ENCODE results near the gene CCDC89. TPM values are rescaled to one million over a fixed set of nuclear protein-coding genes. Genes with fewer than 3 reads are reported as not detected.
"Not testable (repeated sequence)": the region's sequence is repeated elsewhere in the genome, so short reads cannot be mapped to it uniquely, and the experiment has no call there.

Gene CCDC89
- total RNA-seq, 1 experiment from 2014 or later: 0.37 TPM

DNA sequence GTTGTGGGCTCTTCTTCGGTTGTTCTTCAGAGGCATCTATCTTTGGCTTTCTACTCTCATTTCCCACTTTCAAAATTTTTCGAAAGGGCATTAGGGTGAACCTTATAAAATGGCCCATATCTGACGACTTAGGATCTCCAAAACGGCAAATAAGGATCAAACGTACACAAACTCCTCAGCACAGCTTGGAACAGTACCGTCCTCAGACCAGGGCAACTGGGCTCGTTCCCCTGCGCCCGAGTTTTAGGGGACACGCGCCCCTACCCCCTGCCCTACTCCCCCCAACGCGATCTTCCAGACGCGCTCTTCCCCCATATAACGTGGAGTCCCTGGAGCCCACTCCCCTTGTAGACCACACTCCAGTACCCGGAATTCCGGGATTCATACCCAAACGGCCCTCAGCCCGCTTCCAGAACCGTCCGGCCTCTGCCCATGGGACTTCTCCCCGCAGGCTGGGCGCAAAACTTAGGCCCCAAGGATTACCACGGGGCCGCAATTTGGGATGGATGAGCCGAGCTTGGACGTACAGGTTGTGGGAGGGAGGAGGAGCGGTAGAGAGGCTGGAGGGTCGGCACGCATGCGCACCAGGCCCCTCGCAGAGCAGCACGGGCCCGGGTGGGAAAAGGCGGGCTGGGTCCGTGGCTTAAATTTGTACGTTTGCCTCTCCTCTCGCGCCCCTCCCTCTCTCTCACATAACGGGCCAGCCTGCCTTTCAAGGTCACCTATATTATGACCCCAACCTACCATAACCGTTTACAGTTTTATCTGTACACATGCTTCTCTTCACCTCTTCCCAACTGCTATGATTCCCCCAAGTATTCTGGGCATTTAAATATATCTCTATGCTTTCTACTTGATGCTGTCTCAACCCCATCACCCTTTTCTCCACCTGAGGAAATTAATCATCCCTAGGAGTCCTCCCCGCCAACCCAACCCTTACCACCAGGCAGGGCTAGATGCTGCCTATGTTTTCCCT is 3.4 kb downstream of the CCDC89 start:
- Histone ChIP-seq H3K27ac (ENCODE audit: low read length) (no peak overlapping the region), H3K36me3 (ENCODE audit: insufficient read depth, low read length) (no peaks in the 10 kb centered on the region), H3K27me3 (ENCODE audit: low read length) (no peaks in the 10 kb centered on the region), H3K9me2 (replicated peaks; ENCODE audit: insufficient read depth, low read length) (no peaks in the 10 kb centered on the region), H3K4me3 (ENCODE audit: low read length) (peak overlapping the region; percentile 71), H3K79me2 (ENCODE audit: low read length) (no peaks in the 10 kb centered on the region), H3K4me1 (ENCODE audit: low read length) (peaks cover 32% of the 10 kb centered on the region), H3K9me3 (ENCODE audit: low read length) (no peaks in the 10 kb centered on the region), H2AFZ (ENCODE audit: low read length) (peak overlapping the region; percentile 91), H3K4me2 (ENCODE audit: low read depth, low read length, poor library complexity, severe bottlenecking) (peak overlapping the region; percentile 85), H4K20me1 (ENCODE audit: insufficient read depth, low read depth, low read length) (no peaks in the 10 kb centered on the region), H3K9ac (ENCODE audit: low read length) (peak overlapping the region; percentile 78)
- DNase-seq: peak; percentile 93

- H3K9me3 ChIP-seq (ENCODE audit: low read length): no peaks in the 10 kb centered on the region
Measured at GRCh38 chr11:85680897-85681296, 5.1 kb downstream of the CCDC89 start.

DNA sequence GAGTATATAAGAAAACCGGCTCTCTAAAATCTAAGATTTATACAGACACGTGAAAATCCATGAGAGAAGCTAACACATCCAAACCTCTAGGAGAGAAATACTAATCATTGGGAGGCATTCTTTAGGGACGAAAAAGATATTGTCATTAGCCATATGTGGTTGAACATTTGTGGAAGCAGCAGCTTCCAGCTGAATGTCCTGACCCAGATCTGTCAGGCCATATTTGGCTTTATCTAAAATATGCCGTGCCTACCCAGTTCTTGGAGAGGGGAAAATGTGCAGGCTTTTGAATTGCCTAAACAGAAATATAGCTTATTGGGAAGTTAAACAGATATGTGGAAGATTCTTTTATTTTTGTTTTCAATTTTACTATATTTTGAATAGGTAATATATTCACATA is 6.4 kb downstream of the CCDC89 start:
- H3K27ac ChIP-seq (ENCODE audit: low read length): no peak overlapping the region
- H4K20me1 ChIP-seq (ENCODE audit: insufficient read depth, low read depth, low read length): no peaks in the 10 kb centered on the region
- H3K4me3 ChIP-seq (ENCODE audit: low read length): no peak overlapping the region
- H3K27me3 ChIP-seq (ENCODE audit: low read length): no peaks in the 10 kb centered on the region
- H3K9me2 ChIP-seq (replicated peaks; ENCODE audit: insufficient read depth, low read length): no peaks in the 10 kb centered on the region
- H3K36me3 ChIP-seq (ENCODE audit: insufficient read depth, low read length): no peaks in the 10 kb centered on the region
- no peaks in the 10 kb centered on the region for H3K9me3 ChIP-seq (ENCODE audit: low read length)
- DNase-seq: no peak
- H3K9ac ChIP-seq (ENCODE audit: low read length): no peak overlapping the region
- H3K4me2 ChIP-seq (ENCODE audit: low read depth, low read length, poor library complexity, severe bottlenecking): no peak overlapping the region
- H3K4me1 ChIP-seq (ENCODE audit: low read length): peaks cover 28% of the 10 kb centered on the region
- no peak overlapping the region for H2AFZ ChIP-seq (ENCODE audit: low read length)
- no peaks in the 10 kb centered on the region for H3K79me2 ChIP-seq (ENCODE audit: low read length)

More at GRCh38 chr11:85680897-85681296, 5.1 kb downstream of the CCDC89 start:
- peak; percentile 84 for DNase-seq
- Histone ChIP-seq H3K9me2 (replicated peaks; ENCODE audit: insufficient read depth, low read length) (no peaks in the 10 kb centered on the region), H3K27me3 (ENCODE audit: low read length) (no peaks in the 10 kb centered on the region), H3K4me1 (ENCODE audit: low read length) (peaks cover 28% of the 10 kb centered on the region), H3K27ac (ENCODE audit: low read length) (no peak overlapping the region), H3K4me3 (ENCODE audit: low read length) (no peak overlapping the region), H2AFZ (ENCODE audit: low read length) (no peak overlapping the region), H3K9ac (ENCODE audit: low read length) (no peak overlapping the region), H3K36me3 (ENCODE audit: insufficient read depth, low read length) (no peaks in the 10 kb centered on the region), H3K79me2 (ENCODE audit: low read length) (no peaks in the 10 kb centered on the region), H4K20me1 (ENCODE audit: insufficient read depth, low read depth, low read length) (no peaks in the 10 kb centered on the region), H3K4me2 (ENCODE audit: low read depth, low read length, poor library complexity, severe bottlenecking) (peak overlapping the region; percentile 85)

DNA sequence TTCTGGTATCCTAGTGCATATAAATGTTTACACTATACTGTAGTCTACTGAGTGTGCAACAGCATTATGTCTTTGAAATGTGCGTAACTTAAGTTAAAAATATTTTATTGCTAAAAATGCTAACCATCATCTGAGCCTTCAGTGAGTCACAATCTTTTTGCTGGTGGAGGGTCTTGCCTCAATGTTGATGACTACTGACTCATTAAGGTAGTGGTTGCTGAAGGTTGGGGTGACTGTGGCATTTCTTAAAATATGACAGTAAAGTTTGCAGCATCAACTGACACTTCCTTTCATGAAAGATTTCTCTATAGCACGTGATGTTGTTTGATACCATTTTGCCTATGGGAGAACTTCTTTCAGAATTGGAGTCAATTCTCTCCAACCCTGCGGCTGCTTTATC is 12.6 kb downstream of the CCDC89 start:
- no peaks in the 10 kb centered on the region for H3K9me3 ChIP-seq (ENCODE audit: low read length)
- no peak overlapping the region for H3K27ac ChIP-seq (ENCODE audit: low read length)
- no peak overlapping the region for H3K4me2 ChIP-seq (ENCODE audit: low read depth, low read length, poor library complexity, severe bottlenecking)
- H3K4me3 ChIP-seq (ENCODE audit: low read length): no peak overlapping the region
- no peaks in the 10 kb centered on the region for H3K9me2 ChIP-seq (replicated peaks; ENCODE audit: insufficient read depth, low read length)
- peaks cover 14% of the 10 kb centered on the region; the same call in 1 of the 2 replicates for H3K27me3 ChIP-seq (ENCODE audit: low read length)
- H3K36me3 ChIP-seq (ENCODE audit: insufficient read depth, low read length): no peaks in the 10 kb centered on the region
- DNase-seq: no peak
- H4K20me1 ChIP-seq (ENCODE audit: insufficient read depth, low read depth, low read length): no peaks in the 10 kb centered on the region
- H2AFZ ChIP-seq (ENCODE audit: low read length): no peak overlapping the region
- H3K4me1 ChIP-seq (ENCODE audit: low read length): peaks cover 6% of the 10 kb centered on the region
- H3K9ac ChIP-seq (ENCODE audit: low read length): no peak overlapping the region
- H3K79me2 ChIP-seq (ENCODE audit: low read length): no peaks in the 10 kb centered on the region

DNA sequence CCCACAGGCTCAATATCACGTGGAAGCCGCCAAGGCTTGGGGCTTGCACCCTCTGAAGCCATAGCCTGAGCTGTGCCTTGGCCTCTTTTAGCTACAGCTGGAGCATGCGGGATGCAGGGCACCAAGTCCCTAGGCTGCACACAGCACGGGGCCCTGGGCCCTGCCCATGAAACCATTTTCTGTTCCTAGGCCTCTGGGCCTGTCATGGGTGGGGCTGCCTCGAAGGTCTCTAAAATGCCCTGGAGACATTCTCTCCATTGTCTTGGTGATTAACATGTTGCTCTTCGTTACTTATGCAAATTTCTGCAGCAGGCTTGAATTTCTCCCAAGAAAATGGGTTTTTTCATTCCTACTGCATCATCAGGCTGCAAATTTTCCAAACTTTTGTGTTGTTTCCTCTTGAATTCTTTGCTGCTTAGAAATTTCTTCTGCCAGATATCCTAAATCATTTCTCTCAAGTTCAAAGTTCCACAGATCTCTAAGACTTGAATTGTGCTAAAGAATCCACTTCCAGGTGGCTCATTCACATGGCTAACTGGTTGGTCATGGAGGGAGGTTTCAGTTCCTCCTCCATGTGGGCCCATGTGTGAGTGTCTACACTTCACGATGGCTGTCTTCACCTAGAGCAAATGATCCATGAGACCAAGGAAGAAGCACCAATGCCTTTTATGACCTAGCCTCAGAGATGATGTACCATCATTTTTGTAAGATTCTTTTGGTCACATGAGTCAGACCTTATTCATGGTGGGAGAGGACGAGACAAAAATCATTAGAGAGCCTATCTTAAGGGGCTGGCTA is 13.7 kb downstream of the CCDC89 start:
- Histone ChIP-seq H2AFZ (ENCODE audit: low read length) (no peak overlapping the region), H3K27ac (ENCODE audit: low read length) (no peak overlapping the region), H3K9me3 (ENCODE audit: low read length) (no peaks in the 10 kb centered on the region), H3K9me2 (replicated peaks; ENCODE audit: insufficient read depth, low read length) (no peaks in the 10 kb centered on the region), H3K36me3 (ENCODE audit: insufficient read depth, low read length) (no peaks in the 10 kb centered on the region), H3K9ac (ENCODE audit: low read length) (no peak overlapping the region), H4K20me1 (ENCODE audit: insufficient read depth, low read depth, low read length) (no peaks in the 10 kb centered on the region), H3K27me3 (ENCODE audit: low read length) (peaks cover 14% of the 10 kb centered on the region; the same call in 1 of the 2 replicates), H3K4me2 (ENCODE audit: low read depth, low read length, poor library complexity, severe bottlenecking) (no peak overlapping the region), H3K4me1 (ENCODE audit: low read length) (peaks cover 6% of the 10 kb centered on the region), H3K79me2 (ENCODE audit: low read length) (no peaks in the 10 kb centered on the region), H3K4me3 (ENCODE audit: low read length) (no peak overlapping the region)
- DNase-seq: no peak

- not testable (repeated sequence) for H3K4me2 ChIP-seq (ENCODE audit: low read depth, low read length, poor library complexity, severe bottlenecking); H3K4me3 ChIP-seq (ENCODE audit: low read length); H3K4me1 ChIP-seq (ENCODE audit: low read length); H4K20me1 ChIP-seq (ENCODE audit: insufficient read depth, low read depth, low read length); H3K9ac ChIP-seq (ENCODE audit: low read length); H3K27ac ChIP-seq (ENCODE audit: low read length); H3K9me2 ChIP-seq (replicated peaks; ENCODE audit: insufficient read depth, low read length); H3K79me2 ChIP-seq (ENCODE audit: low read length); H3K9me3 ChIP-seq (ENCODE audit: low read length); H3K36me3 ChIP-seq (ENCODE audit: insufficient read depth, low read length); DNase-seq; H2AFZ ChIP-seq (ENCODE audit: low read length)
- H3K27me3 ChIP-seq (ENCODE audit: low read length): peaks cover 14% of the 10 kb centered on the region; the same call in 1 of the 2 replicates
Measured at GRCh38 chr11:85670949-85671663, 14.9 kb downstream of the CCDC89 start.

DNA sequence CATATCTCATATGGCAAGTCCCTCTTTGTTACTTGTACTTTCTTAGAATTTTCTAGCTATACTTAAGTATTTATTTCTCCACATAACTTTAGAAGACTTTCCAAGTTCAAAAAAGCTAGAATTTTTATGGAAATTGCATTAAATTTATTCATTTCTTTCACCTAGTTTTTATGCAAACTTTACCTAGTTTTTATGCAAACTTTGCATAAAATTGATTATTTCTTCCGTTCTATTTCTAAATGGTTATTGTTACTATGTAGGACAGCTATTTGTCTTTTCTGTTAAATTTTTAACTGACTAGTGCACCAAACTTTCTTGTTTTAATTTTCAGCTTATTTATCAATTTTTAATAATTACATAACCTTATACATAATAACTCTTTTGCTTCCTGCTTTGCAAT is 17.8 kb downstream of the CCDC89 start:
- H3K27me3 ChIP-seq (ENCODE audit: low read length): peaks cover 6% of the 10 kb centered on the region; the same call in 1 of the 2 replicates
- H4K20me1 ChIP-seq (ENCODE audit: insufficient read depth, low read depth, low read length): peaks cover 12% of the 10 kb centered on the region
- H3K9me3 ChIP-seq (ENCODE audit: low read length): no peaks in the 10 kb centered on the region
- H3K9me2 ChIP-seq (replicated peaks; ENCODE audit: insufficient read depth, low read length): no peaks in the 10 kb centered on the region
- H3K27ac ChIP-seq (ENCODE audit: low read length): no peak overlapping the region
- peaks cover 17% of the 10 kb centered on the region for H3K79me2 ChIP-seq (ENCODE audit: low read length)
- H2AFZ ChIP-seq (ENCODE audit: low read length): no peak overlapping the region
- H3K4me1 ChIP-seq (ENCODE audit: low read length): peaks cover 13% of the 10 kb centered on the region
- no peak for DNase-seq
- no peak overlapping the region for H3K4me3 ChIP-seq (ENCODE audit: low read length)
- H3K4me2 ChIP-seq (ENCODE audit: low read depth, low read length, poor library complexity, severe bottlenecking): no peak overlapping the region
- H3K36me3 ChIP-seq (ENCODE audit: insufficient read depth, low read length): peaks cover 7% of the 10 kb centered on the region
- no peak overlapping the region for H3K9ac ChIP-seq (ENCODE audit: low read length)

All from Karpas-422 (cell line).